GM18951 (cell line): ENCODE results near the gene FHIT.

Experiments
- POLR2A ChIP-seq: IDR thresholded peaks from 4 replicates; pipeline ENCODE4 v1.6.1; 2011; ENCODE audit warnings: mild to moderate bottlenecking; ENCODE audit not compliant: insufficient read length, insufficient read depth; ENCODE audit errors: extremely low read depth
- in situ Hi-C: fragments of 300-500 bp; cut with MboI; formaldehyde crosslinking; loops from one replicate; pipeline ENCODE4 v1.12.0; 2022; ENCODE audit warnings: low sequenced_read_pairs, mixed read lengths, inconsistent platforms; ENCODE audit not compliant: unreplicated experiment

Gene FHIT

DNA sequence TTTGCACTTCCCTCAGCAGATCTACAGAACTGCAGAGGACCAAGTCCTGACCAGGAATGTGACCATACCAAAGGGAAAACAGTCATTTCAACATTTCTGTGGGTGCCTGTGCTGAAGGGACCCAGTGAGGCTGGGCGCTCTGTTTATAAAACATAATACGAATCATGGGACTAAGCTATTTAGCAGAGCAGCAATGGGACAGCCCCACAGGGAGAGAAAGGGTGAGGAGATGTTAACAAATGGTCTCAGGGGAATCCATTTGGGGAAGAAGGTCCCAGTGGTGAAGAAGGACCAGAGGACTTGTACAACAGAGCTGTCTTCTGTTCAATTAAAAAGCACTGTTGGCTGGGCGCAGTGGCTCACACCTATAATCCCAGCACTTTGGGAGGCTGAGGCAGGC is 1025.4 kb downstream of the FHIT start:
- no peak for TF ChIP-seq POLR2A
- in situ Hi-C loops, result no loop called here

- no peak for TF ChIP-seq POLR2A
- in situ Hi-C loops, result no loop called here
Observed at GRCh38 chr3:60220768-60221167, 1030.5 kb downstream of the FHIT start.

GRCh38 chr3:60219501-60219900 is 1031.8 kb downstream of the FHIT start:
- no peak for TF ChIP-seq POLR2A
- in situ Hi-C loops, result no loop called here

DNA sequence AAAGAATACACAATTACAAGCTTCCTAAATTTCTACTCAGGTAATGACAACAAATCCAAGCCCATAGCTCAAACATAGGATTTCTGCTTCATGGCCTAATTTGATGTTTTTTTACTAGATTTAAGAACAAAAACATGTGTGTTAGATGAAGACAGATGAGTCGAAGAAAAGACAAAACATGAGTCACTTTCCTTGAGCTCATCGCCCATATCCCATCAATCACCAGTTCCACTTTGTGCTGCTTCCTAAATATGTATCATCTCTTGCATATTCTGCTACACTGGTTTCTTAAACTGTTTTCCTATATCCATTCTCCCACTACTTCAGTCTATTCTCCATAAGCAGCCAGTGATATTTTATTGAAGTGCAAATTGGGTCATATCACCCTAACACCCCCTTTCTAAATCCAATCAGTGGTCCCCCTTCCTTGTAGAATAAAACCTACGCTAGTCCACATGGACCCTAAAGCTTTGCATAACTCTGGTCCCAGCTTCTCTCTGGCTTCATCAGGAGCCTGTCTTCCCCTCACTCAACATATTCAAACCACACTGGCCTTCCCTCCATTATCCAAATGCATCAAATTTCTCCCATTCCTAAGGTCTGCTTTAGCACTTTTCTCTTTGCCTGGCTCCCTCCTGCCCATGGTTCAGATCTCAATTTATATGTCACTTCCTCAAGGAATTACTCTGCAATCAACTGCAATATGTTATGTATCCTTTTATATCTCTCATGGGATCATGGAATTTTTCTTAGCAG is 1033.9 kb downstream of the FHIT start:
- no peak for TF ChIP-seq POLR2A
- in situ Hi-C loops, result no loop called here

DNA sequence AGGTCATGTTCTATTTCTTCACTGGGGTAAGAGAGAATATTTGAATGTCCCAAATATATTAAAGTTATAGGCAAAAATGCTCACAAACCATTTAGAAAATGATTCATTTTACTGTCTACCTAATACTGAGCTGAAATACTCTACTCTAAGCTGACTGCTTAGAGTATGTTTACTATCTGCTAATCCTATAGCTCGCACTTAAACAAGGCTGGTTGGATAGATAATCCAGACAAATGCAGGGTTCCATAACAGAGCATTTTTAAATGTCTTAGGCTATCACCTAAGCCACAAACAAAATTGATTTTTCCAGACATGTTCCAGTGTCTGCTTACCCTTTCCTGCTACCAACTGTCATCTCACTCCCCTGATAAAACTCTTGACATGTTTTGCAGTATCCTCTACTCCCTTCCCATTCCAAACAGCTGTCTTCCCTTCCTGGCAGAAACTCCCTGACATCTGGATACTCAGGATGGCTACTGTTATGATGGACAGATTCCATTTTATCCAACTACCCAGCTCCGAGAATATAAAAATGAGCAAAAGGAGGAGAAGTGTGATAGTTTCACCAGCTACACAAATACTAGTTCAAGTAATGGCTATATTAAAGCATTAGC is 1034.7 kb downstream of the FHIT start:
- no peak for TF ChIP-seq POLR2A
- in situ Hi-C loops, result no loop called here

DNA sequence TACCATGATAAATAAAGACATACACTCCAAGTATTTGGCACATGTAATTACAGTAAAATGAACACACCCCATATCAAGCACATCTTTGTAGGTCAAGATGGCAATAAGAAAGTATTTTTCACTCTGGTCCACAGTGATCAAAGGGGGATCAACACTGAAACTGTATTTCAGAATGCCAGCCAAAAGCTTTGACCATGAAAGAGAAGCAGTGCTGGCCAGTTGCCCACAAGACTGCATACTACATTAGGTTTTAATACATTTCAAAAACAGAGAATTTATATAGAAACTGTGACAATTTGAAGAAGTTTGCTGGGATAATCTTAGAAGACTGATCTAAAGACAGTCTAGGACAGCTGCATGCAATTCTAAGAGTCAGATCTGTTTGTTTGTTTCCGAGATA is 1035.3 kb downstream of the FHIT start:
- in situ Hi-C loops, result no loop called here
- TF ChIP-seq POLR2A, result no peak

DNA sequence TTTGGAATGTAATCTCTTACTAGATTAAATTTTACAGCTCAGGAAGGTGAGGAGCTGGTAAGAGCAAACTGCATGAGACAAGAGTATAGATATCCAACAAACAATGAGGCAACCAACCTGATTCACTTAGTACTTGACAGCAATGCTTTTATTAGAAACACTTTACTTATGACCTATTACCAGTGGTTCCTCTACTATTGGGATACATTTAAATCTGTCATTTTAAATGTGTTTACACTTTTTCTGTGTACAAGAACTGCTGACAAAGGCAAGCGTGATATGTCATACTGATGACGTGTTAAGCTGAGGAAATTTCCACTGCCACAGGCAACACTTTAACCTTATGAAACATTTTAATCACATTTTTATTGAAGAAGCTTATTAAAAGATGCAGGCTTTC is 1043.3 kb downstream of the FHIT start:
- in situ Hi-C loops, result no loop called here
- no peak for TF ChIP-seq POLR2A

DNA sequence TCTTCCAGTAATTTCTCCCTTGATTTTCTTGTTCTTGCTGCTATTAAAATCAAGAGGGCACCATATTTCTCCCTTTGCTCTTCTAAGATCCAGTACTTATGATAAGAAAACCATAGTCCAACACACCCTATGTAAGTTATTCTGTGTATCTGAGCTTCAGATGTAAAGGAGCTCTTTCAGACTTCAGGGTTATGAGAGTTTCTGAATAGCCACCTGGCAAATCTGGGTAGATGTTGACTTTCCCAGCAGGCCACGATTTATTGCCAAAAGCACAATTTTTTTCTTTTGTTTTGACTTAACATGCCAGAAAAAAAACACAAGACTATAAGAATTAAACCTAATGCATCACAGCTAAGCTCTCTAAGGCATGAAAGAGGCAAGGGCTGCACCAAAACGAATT is 1045.0 kb downstream of the FHIT start:
- TF ChIP-seq POLR2A, result no peak
- in situ Hi-C loops, result no loop called here

DNA sequence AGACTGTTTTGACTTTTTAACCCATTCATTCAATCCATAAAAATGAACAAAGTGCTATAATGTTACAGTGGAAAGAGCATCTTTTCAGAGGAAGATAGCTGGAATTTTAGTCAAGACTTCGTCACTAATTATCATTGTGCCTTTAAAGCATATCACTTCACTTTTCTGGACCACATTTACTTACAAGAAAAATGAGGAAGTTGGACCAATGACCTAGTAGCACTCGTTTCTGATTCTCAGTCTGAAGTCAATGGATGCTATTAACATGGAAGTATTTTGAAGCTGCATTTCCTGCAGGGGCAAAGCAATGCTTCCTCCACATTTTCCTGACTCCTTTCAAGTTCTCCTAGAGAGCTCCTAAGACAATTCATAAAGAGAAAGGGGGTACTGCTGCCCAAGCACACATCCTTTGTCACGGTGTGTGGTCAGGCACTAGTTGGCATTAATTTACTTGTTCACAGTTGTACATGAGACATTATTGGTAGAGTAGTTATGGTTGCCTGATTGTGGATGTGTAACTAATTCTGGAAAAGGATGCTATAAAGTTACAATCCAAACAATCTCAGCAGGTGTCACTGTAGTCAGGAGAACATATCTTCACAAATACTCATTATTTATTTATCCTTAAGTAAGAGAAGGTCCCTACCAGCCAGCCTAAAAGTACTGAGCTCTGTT is 1049.1 kb downstream of the FHIT start:
- in situ Hi-C loops, result no loop called here
- TF ChIP-seq POLR2A, result no peak

DNA sequence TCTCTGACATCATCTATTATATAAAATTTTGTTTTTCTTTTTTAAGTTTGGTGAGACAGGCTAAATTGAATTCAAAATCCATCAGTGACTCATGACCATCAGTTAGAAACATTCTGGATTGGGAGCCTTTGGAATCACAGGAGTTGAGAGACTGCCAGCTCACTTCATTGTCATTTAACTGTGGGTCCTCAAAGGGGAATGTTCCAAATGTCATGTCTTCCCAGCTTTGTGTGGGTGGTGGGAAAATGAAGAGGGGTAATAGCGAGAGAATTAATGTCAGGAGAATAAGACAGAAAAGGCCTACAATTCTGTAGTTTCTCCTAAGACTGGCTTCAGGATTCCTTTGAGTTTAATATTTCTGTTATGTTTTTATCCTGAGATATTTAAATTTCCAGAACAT is 1051.9 kb downstream of the FHIT start:
- in situ Hi-C loops, result no loop called here
- TF ChIP-seq POLR2A, result no peak

- in situ Hi-C loops, result no loop called here
- TF ChIP-seq POLR2A, result no peak
Observed at GRCh38 chr3:60198179-60198720, 1053.0 kb downstream of the FHIT start.

DNA sequence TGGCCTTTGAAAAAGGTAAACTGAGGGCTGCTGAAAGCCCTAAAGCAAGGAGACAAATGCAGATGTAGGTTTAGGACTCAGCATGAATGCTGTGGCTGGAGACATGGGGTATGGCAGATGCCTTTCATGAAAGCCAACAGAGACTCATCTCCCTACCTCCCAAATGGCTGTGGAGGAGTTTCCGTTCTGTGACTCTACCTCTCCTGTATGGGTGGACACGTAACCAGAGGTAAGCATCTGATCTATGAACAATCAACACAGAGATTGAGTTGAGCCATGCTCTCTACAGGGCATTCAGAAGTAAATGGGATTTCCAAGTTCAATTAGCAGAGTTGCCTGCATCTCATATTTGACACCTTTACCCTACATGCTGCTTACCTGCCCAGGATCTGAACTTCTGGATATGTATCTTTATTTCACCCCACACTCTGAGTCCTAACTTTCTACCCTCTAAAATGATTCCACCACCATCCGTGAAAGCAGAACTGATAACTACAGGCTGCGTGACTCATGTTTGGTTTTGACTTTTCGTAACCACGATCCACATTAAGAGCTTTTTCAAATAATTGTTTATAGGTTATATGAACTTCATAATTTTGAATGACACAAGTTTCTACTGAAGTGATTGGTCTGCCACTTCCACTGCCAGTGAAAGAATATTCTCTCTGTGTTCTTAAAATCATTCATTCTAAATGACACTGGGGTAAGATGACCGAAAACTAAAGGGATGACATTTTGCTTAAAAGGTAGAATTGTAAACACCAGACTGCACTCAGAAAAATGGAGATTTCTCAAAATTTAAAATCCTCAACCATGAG is 1058.7 kb downstream of the FHIT start:
- TF ChIP-seq POLR2A, result no peak
- in situ Hi-C loops, result no loop called here

DNA sequence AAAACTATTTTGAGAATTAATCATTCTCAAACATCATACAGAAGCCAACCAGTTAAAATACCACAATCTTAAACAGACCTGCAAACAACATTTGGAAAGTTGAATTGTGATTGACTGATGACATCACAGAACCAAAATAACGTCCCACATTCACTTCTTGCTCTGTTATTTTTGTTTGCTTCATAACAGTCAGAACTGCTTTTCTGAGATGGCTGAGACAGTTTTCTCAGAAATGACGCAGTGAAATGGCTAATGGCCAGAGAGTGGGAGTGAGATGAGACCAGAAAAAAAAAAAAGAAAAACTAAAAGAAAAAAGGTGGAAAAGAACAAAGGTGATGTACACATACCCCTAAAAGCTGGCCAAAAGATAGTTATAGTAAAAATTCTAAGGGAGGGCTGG is 1061.2 kb downstream of the FHIT start:
- no peak for TF ChIP-seq POLR2A
- in situ Hi-C loops, result no loop called here
